Measurements from ENCODE around the gene GPR65.

- TF ChIP-seq CTCF (tag by site-specific recombination; IDR thresholded peaks at IDR 0.05) (no peak), ZNF513 (tag by site-specific recombination; IDR thresholded peaks at IDR 0.05) (no peak), ZNF561 (tag by site-specific recombination; IDR thresholded peaks at IDR 0.05; ENCODE audit: borderline replicate concordance) (no peak), TCF7L2 (IDR thresholded peaks at IDR 0.05; ENCODE audit: borderline replicate concordance, low read depth, low read length) (no peak)
Observed at GRCh38 chr14:88045705-88046104, 40.8 kb downstream of the GPR65 start.
